GM12801 (cell line): ENCODE results near the gene SERTAD3.

Source experiments
- TF ChIP-seq, protein P1 (sequence below): IDR thresholded peaks from one replicate; pipeline ENCODE4 v1.5.1; 2011; ENCODE audit warnings: control low read depth; ENCODE audit not compliant: insufficient read length; ENCODE audit errors: extremely low read depth

SERTAD3 gene

DNA sequence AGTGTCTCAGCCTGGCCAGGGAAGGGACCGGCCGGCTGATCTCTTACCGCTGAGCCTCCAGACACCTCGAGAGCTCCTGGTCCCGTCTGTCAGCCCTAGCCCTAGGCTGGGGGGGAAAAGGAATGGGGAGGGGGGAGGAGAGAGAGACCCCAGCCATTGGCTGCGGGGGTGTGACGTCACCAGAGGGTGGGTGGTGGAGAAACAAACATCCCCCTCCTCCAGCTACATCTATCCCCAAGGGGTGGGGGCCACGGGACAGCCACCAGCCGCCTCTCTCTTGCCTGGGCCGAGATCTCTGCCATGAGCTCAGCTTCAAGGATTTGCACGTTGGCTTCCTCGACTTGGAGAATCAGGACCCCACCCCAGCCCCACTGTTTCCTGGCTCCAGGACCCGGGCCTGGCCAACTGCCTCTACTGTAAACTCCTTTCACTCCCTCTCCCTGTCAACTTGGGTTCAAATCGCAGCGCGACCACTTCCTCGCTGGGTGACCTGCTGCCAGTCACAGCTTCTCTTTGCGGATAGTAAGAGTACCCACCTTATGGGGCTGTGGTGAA lies 30.8 kb downstream of the SERTAD3 start, which contains the start of gene PRX:
TSS of gene PRX (minus strand) at position 88 of the 555 bp plus-strand sequence. CDS start 5,446 bp downstream, outside the sequence.
- TF ChIP-seq, protein P1, sequence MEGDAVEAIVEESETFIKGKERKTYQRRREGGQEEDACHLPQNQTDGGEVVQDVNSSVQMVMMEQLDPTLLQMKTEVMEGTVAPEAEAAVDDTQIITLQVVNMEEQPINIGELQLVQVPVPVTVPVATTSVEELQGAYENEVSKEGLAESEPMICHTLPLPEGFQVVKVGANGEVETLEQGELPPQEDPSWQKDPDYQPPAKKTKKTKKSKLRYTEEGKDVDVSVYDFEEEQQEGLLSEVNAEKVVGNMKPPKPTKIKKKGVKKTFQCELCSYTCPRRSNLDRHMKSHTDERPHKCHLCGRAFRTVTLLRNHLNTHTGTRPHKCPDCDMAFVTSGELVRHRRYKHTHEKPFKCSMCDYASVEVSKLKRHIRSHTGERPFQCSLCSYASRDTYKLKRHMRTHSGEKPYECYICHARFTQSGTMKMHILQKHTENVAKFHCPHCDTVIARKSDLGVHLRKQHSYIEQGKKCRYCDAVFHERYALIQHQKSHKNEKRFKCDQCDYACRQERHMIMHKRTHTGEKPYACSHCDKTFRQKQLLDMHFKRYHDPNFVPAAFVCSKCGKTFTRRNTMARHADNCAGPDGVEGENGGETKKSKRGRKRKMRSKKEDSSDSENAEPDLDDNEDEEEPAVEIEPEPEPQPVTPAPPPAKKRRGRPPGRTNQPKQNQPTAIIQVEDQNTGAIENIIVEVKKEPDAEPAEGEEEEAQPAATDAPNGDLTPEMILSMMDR: no peak

DNA sequence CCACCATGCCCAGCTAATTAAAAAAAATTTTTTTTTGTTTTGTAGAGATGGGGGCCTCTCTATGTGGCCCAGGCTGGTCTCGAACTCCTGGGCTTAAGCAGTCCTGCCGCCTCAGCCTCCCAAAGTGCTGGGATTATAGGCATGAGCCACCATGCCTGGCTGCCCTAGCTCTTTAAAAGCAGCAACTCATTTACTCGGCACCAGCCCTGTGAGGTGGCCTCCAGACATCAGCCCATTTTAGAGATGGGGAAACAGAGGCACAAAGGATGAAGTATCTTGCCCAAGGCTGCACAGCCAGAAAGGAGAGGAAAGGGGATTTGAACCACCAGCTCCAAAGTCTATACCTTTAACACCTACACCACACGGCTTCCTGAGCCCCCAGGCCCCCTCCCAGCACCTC lies 31.3 kb downstream of the SERTAD3 start:
- TF ChIP-seq, protein P1: no peak

DNA sequence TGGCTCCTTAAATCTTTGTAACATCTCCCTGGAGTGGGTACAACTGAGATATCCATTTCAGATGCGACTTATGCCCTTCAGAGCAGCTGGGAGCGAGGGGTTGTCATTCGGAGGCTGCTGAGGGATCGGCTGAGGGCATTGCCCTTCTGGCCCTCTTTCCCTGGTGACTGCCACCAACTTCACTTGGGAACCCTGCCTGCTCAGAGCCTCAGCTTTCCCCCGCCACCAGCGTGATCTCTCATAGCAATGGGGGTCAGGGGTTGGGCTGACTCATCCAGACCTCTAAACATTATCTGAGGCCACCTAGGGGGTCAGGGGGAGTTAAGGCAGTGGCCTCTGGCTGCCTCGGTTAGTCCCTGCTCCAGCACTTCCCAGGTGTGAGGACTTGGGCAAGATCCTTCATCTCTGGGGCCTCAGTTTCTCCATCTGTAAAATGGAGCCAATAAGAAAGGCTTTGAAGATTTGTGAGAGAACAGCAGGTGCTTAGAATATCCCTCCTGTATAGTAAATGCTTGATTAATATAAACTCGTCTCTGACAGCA lies 32.1 kb downstream of the SERTAD3 start:
- TF ChIP-seq, protein P1: no peak

DNA sequence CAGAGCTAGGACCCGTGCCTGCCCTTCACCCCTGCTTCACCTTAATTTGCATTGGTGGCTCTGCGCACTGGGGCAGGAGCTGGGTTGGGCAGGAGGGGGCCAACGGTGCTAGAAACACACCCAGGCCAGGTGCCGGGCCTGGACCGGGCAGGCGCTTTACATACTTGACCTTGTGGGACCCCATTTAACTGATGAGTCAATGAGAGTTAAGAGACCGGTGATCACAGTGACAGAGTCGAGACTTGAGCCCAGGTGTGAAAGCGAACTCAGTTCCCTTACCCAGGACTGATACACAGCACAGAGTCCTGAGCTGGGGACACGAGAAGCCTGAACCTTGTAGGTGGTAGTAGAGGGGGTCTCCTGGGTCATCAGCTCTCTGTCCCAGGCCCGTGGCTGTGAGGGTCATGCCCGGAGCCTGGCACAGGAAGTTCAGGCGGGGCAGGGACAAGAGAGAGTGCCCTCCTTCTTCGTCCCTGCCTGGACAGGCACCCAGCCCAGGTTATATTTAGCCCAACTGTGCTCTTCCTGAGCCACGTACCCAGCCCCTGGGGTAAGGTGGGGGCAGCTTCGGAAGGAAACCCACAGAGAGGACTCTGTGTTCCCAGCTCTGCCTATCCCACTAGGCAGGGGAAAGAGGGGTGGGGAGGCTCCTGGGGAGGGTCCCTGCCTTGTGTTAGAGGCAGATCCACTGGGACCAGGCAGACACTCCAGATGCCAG lies 32.9 kb downstream of the SERTAD3 start:
- TF ChIP-seq, protein P1: no peak

DNA sequence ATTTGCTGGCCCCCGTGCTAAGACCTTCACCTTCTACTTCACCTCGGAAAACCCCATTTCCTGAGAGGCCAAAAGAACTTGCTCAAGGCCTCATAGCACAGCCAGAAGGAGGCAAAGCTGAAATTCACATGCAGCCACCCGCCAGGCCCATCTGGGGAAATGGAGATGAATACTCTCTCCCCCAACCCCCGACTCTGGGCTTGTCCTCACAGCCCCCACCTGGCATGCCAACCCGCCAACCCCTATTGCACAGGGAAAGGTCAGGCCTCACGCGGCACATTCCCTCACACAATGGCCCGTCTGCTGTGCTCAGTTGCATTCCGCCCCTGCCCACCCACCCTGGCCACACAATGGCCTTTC lies 34.1 kb downstream of the SERTAD3 start:
- TF ChIP-seq, protein P1: no peak

DNA sequence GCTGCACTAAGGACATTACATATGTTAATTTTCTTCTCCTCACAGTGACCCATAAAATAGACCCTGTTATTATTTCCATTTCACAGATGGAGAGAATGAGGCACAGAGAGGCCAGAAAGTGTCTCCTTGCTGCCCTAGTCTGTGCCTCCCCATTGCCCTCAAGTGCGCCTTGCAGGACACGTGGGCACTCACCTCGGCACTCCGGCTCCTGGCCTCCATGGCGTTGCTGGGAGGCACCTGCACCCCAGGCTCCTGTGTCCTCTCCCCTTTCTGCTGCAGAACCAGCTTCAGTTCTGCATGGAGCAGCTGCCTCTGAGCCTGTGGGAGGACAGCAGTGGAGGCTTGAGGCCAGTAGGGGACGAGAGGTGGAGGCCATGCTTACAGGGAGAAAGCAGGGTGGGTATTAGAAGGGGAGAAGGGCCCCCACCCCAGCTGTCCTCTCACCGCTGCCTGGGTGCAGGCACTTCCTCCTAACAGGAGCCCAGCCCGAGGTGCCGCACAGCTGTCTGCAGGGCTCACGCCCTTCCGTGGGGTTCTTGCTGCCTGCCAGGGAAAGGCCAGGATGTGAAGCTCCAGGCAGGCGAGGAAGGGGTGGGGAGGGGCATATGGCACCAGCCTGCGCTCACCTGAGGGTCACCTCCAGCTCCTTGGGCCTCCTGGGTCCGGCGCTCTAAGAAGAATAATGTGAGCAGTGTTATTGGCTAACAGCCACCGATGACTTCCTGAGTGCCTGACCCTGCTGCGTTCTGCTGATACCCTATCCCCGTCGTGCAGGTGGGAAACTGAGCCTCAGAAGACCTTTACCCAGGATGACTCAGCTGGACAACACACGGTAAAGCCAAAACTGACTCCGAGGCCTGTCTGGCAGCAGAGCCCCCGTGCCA lies 36.2 kb downstream of the SERTAD3 start:
- TF ChIP-seq, protein P1: no peak
